ENCODE data around the gene LYPD6B. TPM values are rescaled to one million over a fixed set of nuclear protein-coding genes. Genes with fewer than 3 reads are reported as not detected.

The LYPD6B gene
- total RNA-seq, 1 experiment from 2014 or later, result 6.1 TPM

- H3K4me1 ChIP-seq (ENCODE audit: control insufficient read depth in 1 of 2, insufficient read depth in 2 of 2, low read length in 2 of 2), result peaks cover 3% of the 10 kb centered on the region in 2 experiments; a peak in 2 of 4 replicates
- no peaks in the 10 kb centered on the region for H4K20me1 ChIP-seq (ENCODE audit: insufficient read depth)
- ChIA-PET CTCF (no interaction called here), POLR2A (no interaction called here), RAD21 (ENCODE audit: low non-redundant PET in 1 of 2, low total read pairs in 2 of 2, uncharacterized antibody in 2 of 2, unreplicated experiment in 2 of 2) (interaction anchor here in 1 of 2 experiments (0.6 kb wide), 1 partner anchor 37 kb away, joined by 3 read pairs; no protein-coding TSS in a partner anchor)
- no TSS peak for BruUV-seq (replicated peaks)
- H3K9ac ChIP-seq (ENCODE audit: low read length), result no peak overlapping the region
- intact Hi-C loops (cut with micrococcal nuclease), result no loop called here
- H3K36me3 ChIP-seq (ENCODE audit: control insufficient read depth in 1 of 2, insufficient read depth in 2 of 2, low read length in 2 of 2), result no peaks in the 10 kb centered on the region
- no peaks in the 10 kb centered on the region for H3K79me2 ChIP-seq (ENCODE audit: insufficient read depth, low read length)
- no peaks in the 10 kb centered on the region for H3K9me2 ChIP-seq (ENCODE audit: insufficient read depth)
- TF ChIP-seq POLR2AphosphoS5 (IDR thresholded peaks at IDR 0.05; ENCODE audit: low read depth, low read length) (no peak), ZFX (IDR thresholded peaks at IDR 0.05) (no peak)
- H3K4me3 ChIP-seq (replicated peaks in 1 of 2; ENCODE audit: low read depth in 1 of 2, low read length in 2 of 2), result no peak overlapping the region
- DNase-seq (ENCODE audit: low read depth, low spot score) (no peak), ATAC-seq (no peak)
- H3K27ac ChIP-seq (ENCODE audit: low read depth, low read length), result no peak overlapping the region
- H2AFZ ChIP-seq (ENCODE audit: low read depth, low read length, poor library complexity, severe bottlenecking), result no peak overlapping the region
- no peaks in the 10 kb centered on the region for H3K9me3 ChIP-seq (ENCODE audit: control insufficient read depth in 1 of 2, insufficient read depth in 1 of 2, low read depth in 1 of 2, low read length in 2 of 2)
- no peaks in the 10 kb centered on the region for H3K27me3 ChIP-seq (ENCODE audit: insufficient read depth, low read length)
- no peak overlapping the region for H3K4me2 ChIP-seq (ENCODE audit: low read length)
These were observed 118.7 kb downstream of the LYPD6B start for GRCh38 chr2:149156971-149157740.

- CTCF ChIA-PET, result no interaction called here
- RAD21 ChIA-PET (ENCODE audit: low non-redundant PET in 1 of 2, low total read pairs in 2 of 2, uncharacterized antibody in 2 of 2, unreplicated experiment in 2 of 2), result no interaction called here
These were observed 120.5 kb downstream of the LYPD6B start for GRCh38 chr2:149158957-149159356.

More at GRCh38 chr2:149158957-149159356, 120.5 kb downstream of the LYPD6B start:
- POLR2A ChIA-PET, result no interaction called here
- TF ChIP-seq CEBPB (IDR thresholded peaks at IDR 0.05; ENCODE audit: low read depth), result no peak
- TF ChIP-seq EZH2 (IDR thresholded peaks at IDR 0.05), result no peak
- TF ChIP-seq TCF7L2 (IDR thresholded peaks at IDR 0.05; ENCODE audit: borderline replicate concordance, extremely low read depth, insufficient read depth, insufficient read length), result no peak
- TF ChIP-seq POLR2A (IDR thresholded peaks at IDR 0.05; ENCODE audit: borderline replicate concordance, extremely low read depth, insufficient read depth, insufficient read length), result no peak
- TF ChIP-seq ELF1 (IDR thresholded peaks at IDR 0.05; ENCODE audit: borderline replicate concordance, low read depth), result no peak
- no peak for TF ChIP-seq CBX3 (IDR thresholded peaks at IDR 0.05; ENCODE audit: low read depth)
- TF ChIP-seq EGR1 (IDR thresholded peaks at IDR 0.05; ENCODE audit: low read depth), result no peak
- no peak for TF ChIP-seq ATF3 (IDR thresholded peaks at IDR 0.05)
- no peak for TF ChIP-seq RAD21 (IDR thresholded peaks at IDR 0.05; ENCODE audit: low read depth)
- Histone ChIP-seq H3K9me2 (ENCODE audit: insufficient read depth) (no peaks in the 10 kb centered on the region; the same call in 1 of the 2 replicates), H3K27me3 (ENCODE audit: insufficient read depth, low read length) (no peaks in the 10 kb centered on the region; the same call in 1 of the 2 replicates), H3K27ac (ENCODE audit: low read depth, low read length) (no peak overlapping the region), H4K20me1 (ENCODE audit: insufficient read depth) (no peaks in the 10 kb centered on the region), H2AFZ (ENCODE audit: low read depth, low read length, poor library complexity, severe bottlenecking) (no peak overlapping the region), H3K9me3 (ENCODE audit: control insufficient read depth in 1 of 2, insufficient read depth in 1 of 2, low read depth in 1 of 2, low read length in 2 of 2) (no peaks in the 10 kb centered on the region), H3K4me3 (replicated peaks in 1 of 2; ENCODE audit: low read depth in 1 of 2, low read length in 2 of 2) (no peak overlapping the region), H3K4me1 (ENCODE audit: control insufficient read depth in 1 of 2, insufficient read depth in 2 of 2, low read length in 2 of 2) (peaks cover 3% of the 10 kb centered on the region in 2 experiments; a peak in 2 of 4 replicates), H3K36me3 (ENCODE audit: control insufficient read depth in 1 of 2, insufficient read depth in 2 of 2, low read length in 2 of 2) (no peaks in the 10 kb centered on the region), H3K79me2 (ENCODE audit: insufficient read depth, low read length) (no peaks in the 10 kb centered on the region), H3K9ac (ENCODE audit: low read length) (no peak overlapping the region), H3K4me2 (ENCODE audit: low read length) (no peak overlapping the region)
- DNase-seq (ENCODE audit: low read depth, low spot score) (no peak), ATAC-seq (no peak)
- BruUV-seq (replicated peaks), result no TSS peak
- intact Hi-C loops (cut with micrococcal nuclease), result no loop called here
